HG02759 (cell line): Measurements from ENCODE around the gene DAPP1.

ENCODE experiments used
- ATAC-seq: cut with Tn5 transposase; IDR thresholded peaks from one replicate; pipeline ENCODE4 v1.9.1; 2021; ENCODE audit warnings: mild to moderate bottlenecking, moderate library complexity; ENCODE audit not compliant: unreplicated experiment

Gene DAPP1

DNA sequence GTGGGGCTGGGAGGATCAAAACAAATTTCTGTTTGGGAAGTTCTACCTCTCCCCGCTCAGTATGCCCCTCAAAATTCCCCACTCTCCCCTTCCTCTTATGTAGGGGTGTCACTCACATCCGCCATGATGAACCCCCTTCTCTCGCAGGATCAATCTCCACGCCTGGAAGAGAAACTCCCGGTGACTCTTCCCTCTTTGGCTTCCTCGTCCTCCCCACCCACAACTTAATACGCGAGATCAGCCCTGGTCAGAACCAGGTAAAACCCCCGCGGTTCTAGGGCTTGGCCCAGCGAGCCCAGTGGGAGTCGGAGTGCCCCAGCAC lies 77.2 kb downstream of the DAPP1 start:
- no peak for ATAC-seq

DNA sequence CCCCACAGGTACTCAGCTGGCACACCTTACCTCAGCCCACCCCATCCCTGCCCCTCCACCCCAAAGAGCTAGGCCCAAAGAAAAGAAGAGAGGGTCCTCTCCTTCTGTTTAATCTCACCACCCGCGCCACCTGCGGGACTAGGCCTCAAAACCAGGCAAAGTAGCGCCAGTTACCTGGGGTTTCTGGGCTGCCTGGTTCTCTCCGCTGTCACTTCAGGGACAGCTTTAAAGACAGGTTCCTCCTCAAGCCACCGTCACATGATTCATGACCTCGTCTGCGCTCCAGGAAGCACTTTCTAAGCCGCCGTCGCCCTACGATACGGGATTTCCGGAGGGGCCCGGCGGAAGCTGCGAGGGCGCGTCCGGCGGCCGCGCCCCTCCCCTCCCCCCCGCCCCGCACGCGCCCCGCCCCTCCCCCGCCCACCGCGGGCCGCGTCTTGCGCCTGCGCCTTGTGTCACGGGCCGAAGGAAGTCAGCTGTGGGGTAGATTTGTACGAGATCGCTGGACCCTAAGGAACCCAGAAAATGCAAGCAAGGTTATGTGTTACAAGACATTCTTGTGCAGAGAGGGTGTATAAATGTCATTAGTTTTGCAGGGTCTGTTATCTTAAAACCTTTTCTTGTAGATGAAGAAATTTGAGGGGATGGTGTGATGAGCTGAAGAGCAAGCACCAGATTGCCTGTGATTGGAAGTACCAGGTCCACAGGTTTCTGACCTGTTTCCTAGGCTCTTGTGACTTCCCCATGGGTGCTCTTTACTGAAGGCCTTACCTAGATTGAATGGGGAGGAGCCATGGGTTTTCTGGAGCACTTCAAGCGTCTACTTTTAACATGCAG lies 77.8 kb downstream of the DAPP1 start, which contains the start of gene LAMTOR3:
LAMTOR3 (minus strand) TSS at position 267 of the 837 bp plus-strand sequence. CDS start 464 bp downstream, outside the sequence.
- ATAC-seq, result peak; percentile 100

GRCh38 chr4:99894998-99895397 lies 78.4 kb downstream of the DAPP1 start:
- no peak for ATAC-seq

DNA sequence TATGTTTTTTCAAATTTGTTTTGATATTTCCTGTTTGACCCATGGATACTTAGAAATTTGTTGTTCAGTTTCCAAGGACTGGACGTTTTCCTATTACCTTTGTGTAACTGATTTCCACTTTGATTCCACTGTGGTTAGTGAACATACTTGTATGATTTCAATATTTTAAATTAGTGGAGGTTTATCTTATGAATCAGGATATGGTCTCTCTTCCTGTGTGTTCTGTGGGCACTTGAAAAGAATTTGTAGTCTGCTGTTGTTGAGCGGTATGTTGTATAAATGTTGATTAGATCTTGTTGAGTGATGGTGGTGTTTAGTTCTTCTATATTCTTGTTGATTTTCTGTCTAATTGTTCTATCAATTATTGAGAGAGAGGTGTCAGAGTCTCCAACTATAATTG lies 98.8 kb downstream of the DAPP1 start:
- no peak for ATAC-seq

DNA sequence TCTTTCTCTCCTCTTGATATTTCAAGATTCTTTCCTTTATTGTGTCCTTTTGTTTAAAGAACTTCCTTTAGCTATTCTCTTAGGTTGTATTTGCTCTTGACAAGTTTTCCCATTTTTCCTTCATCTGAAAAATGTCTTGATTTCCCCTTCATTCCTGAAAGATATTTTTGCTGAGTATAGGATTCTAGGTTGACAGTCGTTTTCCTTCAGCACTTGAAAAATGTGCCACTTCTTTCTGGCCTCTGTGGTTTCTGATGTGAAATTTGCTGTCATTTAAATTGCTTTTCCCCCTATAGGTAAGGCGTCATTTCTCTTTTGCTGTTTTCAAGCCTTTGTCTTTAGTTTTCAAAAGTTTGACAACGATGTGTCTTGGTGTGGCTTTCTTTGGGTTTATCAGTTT lies 100.9 kb downstream of the DAPP1 start:
- ATAC-seq, result no peak

GRCh38 chr4:99918656-99919055 lies 102.0 kb downstream of the DAPP1 start:
- no peak for ATAC-seq
